Measurements from ENCODE around the gene SZRD1.

The SZRD1 gene

GRCh38 chr1:16442265-16442664 lies 75.2 kb downstream of the SZRD1 start:
- no peak for DNase-seq

GRCh38 chr1:16442941-16443340 lies 75.9 kb downstream of the SZRD1 start:
- DNase-seq = no peak

GRCh38 chr1:16443975-16444770 lies 77.1 kb downstream of the SZRD1 start:
- no peak for DNase-seq

- no peak for DNase-seq
These were observed 78.0 kb downstream of the SZRD1 start for GRCh38 chr1:16445052-16445451.

GRCh38 chr1:16446116-16446515 lies 79.1 kb downstream of the SZRD1 start:
- DNase-seq = no peak

- no peak for DNase-seq
These were observed 80.6 kb downstream of the SZRD1 start for GRCh38 chr1:16447641-16448040.
